Panc1 (cell line): ENCODE results near the gene ASPSCR1. TPM values are rescaled to one million over a fixed set of nuclear protein-coding genes. Genes with fewer than 3 reads are reported as not detected.

ENCODE experiments used
- ATAC-seq: fragments of 200-7000 bp; cut with Tn5 transposase; 2 replicates; pipeline ENCODE4 v1.9.1; 2020; ENCODE audit warnings: mild to moderate bottlenecking, moderate library complexity
- BruUV-seq: library from RNA; stranded (reverse); fragments of 400-500 nt; replicated peaks from 2 replicates; lab custom pipeline; 2021; lab: Mats Ljungman, UMichigan
- CTCF ChIA-PET: fragments of 300-600 bp; sonication (Branson Sonifier 250); formaldehyde crosslinking; loops from one replicate; lab custom pipeline; 2022; ENCODE audit warnings: antibody characterized with exemption; lab: Charles Lee
- POLR2A ChIA-PET: fragments of 300-600 bp; sonication (Branson Sonifier 250); formaldehyde crosslinking; loops from one replicate; lab custom pipeline; 2022; ENCODE audit warnings: antibody characterized with exemption; lab: Charles Lee
- DNase-seq: peaks from one replicate; pipeline ENCODE4 v3.0.0-alpha.2; 2010; ENCODE audit warnings: low read depth, low spot score
- H3K27ac ChIP-seq: 2 replicates; pipeline ENCODE4 v1.5.1; 2011; ENCODE audit warnings: mild to moderate bottlenecking, low read length, inconsistent platforms
- H3K27me3 ChIP-seq: fragments of 200-500 bp; sonication (Bioruptor generic); 2 replicates; pipeline ENCODE4 v1.6.0; 2014; ENCODE audit warnings: low read length, inconsistent platforms; ENCODE audit not compliant: control insufficient read depth, insufficient read depth
- H3K36me3 ChIP-seq: fragments of 200-500 bp; sonication (Bioruptor generic); 2 replicates; pipeline ENCODE4 v1.5.1; 2014; ENCODE audit warnings: inconsistent platforms, mild to moderate bottlenecking, low read length, moderate library complexity; ENCODE audit not compliant: control insufficient read depth, insufficient read depth
- H3K4me1 ChIP-seq: 2 replicates; pipeline ENCODE4 v1.5.1; 2011; ENCODE audit warnings: inconsistent platforms, mild to moderate bottlenecking, low read length, moderate library complexity; ENCODE audit not compliant: control insufficient read depth, insufficient read depth
- H3K4me3 ChIP-seq, 2 experiments: 2 replicates each; pipeline ENCODE4 v1.5.1; 2011 to 2012; ENCODE audit warnings: low read depth in 2 of 2, low read length in 2 of 2, mild to moderate bottlenecking in 2 of 2, inconsistent platforms in 1 of 2, moderate library complexity in 1 of 2
- H3K9me3 ChIP-seq: fragments of 200-500 bp; sonication (Bioruptor generic); 2 replicates; pipeline ENCODE4 v1.5.1; 2014; ENCODE audit warnings: low read depth, mild to moderate bottlenecking, inconsistent platforms, low read length, moderate library complexity; ENCODE audit not compliant: control insufficient read depth, insufficient read depth
- POLR2AphosphoS5 ChIP-seq: IDR thresholded peaks from 2 replicates; pipeline ENCODE4 v1.6.1; 2012; ENCODE audit warnings: mild to moderate bottlenecking, low read depth, low read length, moderate library complexity
- SIN3A ChIP-seq: IDR thresholded peaks from 2 replicates; pipeline ENCODE4 v1.6.1; 2012; ENCODE audit warnings: low read depth, mild to moderate bottlenecking, low read length, moderate library complexity, borderline replicate concordance; ENCODE audit not compliant: insufficient read depth
- TCF7L2 ChIP-seq: IDR thresholded peaks from 2 replicates; pipeline ENCODE4 v1.6.1; 2011; ENCODE audit warnings: mild to moderate bottlenecking, low read depth, low read length, inconsistent platforms
- in situ Hi-C: cut with HindIII; loops from 2 replicates; pipeline ENCODE4 v1.10.0; 2016; ENCODE audit warnings: low sequenced_read_pairs, low pct_unique_long_range_greater_than_20kb
- intact Hi-C: fragments of 100-400 bp; cut with micrococcal nuclease; formaldehyde crosslinking; loops from one replicate; pipeline ENCODE4 v1.10.0; 2022; ENCODE audit not compliant: unreplicated experiment
- total RNA-seq: library from RNA; stranded (reverse); gene quantifications from one replicate; pipeline ENCODE4 v1.2.1, GENCODE V29; 2021; ENCODE audit not compliant: unreplicated experiment
- TF ChIP-seq, protein P1 (sequence below), 2 experiments: IDR thresholded peaks; 2 replicates each; pipeline ENCODE4 v1.6.1; 2011 to 2012; ENCODE audit warnings: low read depth in 2 of 2, control low read depth in 1 of 2, low read length in 1 of 2, mild to moderate bottlenecking in 1 of 2, moderate library complexity in 1 of 2; ENCODE audit not compliant: insufficient read depth in 1 of 2
- TF ChIP-seq, protein P2 (sequence below): fragments of 450-650 bp; IDR thresholded peaks from 2 replicates; pipeline ENCODE4 v1.5.1; 2017; ENCODE audit warnings: mild to moderate bottlenecking

Gene ASPSCR1
- total RNA-seq, 1 experiment from 2014 or later, result 64.7 TPM

DNA sequence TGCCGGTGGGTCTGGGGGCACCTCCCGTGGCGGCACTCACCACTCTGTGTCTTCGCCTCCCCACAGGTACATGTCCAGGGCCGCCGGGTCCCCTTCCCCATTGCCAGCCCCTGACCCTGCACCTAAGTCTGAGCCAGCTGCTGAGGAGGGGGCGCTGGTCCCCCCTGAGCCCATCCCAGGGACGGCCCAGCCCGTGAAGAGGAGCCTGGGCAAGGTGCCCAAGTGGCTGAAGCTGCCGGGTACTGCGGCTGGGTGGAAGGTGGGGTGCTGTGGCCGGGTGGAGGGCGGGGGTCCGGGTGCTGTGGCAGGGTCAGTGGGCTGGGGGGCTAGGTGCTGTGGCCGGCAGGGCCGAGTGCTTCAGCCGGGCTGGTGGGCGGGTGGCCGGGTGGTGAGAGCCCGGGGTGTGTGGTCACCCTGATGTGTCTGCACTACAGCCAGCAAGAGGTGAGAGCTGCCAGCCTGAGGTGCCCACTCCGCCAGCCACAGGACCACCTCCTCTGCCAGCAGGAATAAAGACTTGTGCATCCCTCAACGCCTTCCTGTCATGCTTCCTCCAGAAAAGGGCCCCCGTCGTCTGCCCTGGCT, 39.5 kb downstream of the ASPSCR1 start:
- Histone ChIP-seq H3K4me1 (peaks cover 36% of the 10 kb centered on the region), H3K27me3 (no peaks in the 10 kb centered on the region), H3K9me3 (no peaks in the 10 kb centered on the region), H3K4me3 (no peak overlapping the region), H3K27ac (no peak overlapping the region), H3K36me3 (no peaks in the 10 kb centered on the region; the same call in 1 of the 2 replicates)
- CTCF ChIA-PET, result no interaction called here
- POLR2A ChIA-PET, result no interaction called here
- TF ChIP-seq TCF7L2 (no peak), SIN3A (no peak), POLR2AphosphoS5 (no peak)
- TF ChIP-seq, protein P1, sequence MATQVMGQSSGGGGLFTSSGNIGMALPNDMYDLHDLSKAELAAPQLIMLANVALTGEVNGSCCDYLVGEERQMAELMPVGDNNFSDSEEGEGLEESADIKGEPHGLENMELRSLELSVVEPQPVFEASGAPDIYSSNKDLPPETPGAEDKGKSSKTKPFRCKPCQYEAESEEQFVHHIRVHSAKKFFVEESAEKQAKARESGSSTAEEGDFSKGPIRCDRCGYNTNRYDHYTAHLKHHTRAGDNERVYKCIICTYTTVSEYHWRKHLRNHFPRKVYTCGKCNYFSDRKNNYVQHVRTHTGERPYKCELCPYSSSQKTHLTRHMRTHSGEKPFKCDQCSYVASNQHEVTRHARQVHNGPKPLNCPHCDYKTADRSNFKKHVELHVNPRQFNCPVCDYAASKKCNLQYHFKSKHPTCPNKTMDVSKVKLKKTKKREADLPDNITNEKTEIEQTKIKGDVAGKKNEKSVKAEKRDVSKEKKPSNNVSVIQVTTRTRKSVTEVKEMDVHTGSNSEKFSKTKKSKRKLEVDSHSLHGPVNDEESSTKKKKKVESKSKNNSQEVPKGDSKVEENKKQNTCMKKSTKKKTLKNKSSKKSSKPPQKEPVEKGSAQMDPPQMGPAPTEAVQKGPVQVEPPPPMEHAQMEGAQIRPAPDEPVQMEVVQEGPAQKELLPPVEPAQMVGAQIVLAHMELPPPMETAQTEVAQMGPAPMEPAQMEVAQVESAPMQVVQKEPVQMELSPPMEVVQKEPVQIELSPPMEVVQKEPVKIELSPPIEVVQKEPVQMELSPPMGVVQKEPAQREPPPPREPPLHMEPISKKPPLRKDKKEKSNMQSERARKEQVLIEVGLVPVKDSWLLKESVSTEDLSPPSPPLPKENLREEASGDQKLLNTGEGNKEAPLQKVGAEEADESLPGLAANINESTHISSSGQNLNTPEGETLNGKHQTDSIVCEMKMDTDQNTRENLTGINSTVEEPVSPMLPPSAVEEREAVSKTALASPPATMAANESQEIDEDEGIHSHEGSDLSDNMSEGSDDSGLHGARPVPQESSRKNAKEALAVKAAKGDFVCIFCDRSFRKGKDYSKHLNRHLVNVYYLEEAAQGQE (IDR thresholded peaks at IDR 0.05; ENCODE audit: insufficient read depth in 1 of 2, low read depth in 2 of 2, low read length in 1 of 2), result no peak
- TF ChIP-seq, protein P2, sequence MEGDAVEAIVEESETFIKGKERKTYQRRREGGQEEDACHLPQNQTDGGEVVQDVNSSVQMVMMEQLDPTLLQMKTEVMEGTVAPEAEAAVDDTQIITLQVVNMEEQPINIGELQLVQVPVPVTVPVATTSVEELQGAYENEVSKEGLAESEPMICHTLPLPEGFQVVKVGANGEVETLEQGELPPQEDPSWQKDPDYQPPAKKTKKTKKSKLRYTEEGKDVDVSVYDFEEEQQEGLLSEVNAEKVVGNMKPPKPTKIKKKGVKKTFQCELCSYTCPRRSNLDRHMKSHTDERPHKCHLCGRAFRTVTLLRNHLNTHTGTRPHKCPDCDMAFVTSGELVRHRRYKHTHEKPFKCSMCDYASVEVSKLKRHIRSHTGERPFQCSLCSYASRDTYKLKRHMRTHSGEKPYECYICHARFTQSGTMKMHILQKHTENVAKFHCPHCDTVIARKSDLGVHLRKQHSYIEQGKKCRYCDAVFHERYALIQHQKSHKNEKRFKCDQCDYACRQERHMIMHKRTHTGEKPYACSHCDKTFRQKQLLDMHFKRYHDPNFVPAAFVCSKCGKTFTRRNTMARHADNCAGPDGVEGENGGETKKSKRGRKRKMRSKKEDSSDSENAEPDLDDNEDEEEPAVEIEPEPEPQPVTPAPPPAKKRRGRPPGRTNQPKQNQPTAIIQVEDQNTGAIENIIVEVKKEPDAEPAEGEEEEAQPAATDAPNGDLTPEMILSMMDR, result no peak
- ATAC-seq (no peak), DNase-seq (no peak)
- no TSS peak for BruUV-seq
- intact Hi-C loops, result no loop called here
- in situ Hi-C loops, result no loop called here

DNA sequence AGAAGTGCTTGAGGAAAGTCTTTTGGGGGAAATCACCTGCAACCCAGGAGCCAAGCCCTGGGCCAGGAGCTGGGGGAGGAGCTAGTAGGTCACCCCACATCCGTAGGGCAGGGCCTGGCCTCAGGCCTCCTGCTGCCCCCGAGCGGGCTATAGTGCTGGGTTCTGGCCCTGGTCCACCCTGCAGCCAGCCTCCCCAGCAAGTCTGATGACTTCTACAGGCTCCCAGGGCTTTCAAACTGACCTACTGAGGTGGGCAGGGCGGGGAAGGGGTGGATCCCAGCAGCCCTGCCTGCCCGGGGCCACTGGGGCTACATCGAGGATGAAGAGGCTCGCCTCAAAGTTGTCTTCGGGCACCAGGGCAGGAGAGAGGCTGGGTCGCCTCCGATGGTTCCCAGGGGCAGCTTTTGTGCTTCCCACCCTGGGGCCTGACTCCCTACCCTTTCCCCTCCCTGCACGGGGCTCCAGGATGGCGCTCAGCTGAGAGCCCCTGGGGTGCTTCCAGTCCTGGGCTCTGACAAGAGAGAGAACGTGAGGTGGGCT, 40.3 kb downstream of the ASPSCR1 start:
- POLR2A ChIA-PET, result no interaction called here

More for the DNA sequence above, 40.3 kb downstream of the ASPSCR1 start:
- Histone ChIP-seq H3K9me3 (no peaks in the 10 kb centered on the region), H3K4me1 (peaks cover 34% of the 10 kb centered on the region), H3K36me3 (no peaks in the 10 kb centered on the region; the same call in 1 of the 2 replicates), H3K27ac (no peak overlapping the region), H3K27me3 (no peaks in the 10 kb centered on the region), H3K4me3 (no peak overlapping the region)
- in situ Hi-C loops, result no loop called here
- CTCF ChIA-PET, result no interaction called here
- no peak for DNase-seq
- intact Hi-C loops, result no loop called here
- no peak for TF ChIP-seq SIN3A
- TF ChIP-seq, protein P1 (IDR thresholded peaks at IDR 0.05; ENCODE audit: insufficient read depth in 1 of 2, low read depth in 2 of 2, low read length in 1 of 2), result no peak
- no peak for TF ChIP-seq TCF7L2
- no TSS peak for BruUV-seq
- ATAC-seq, result no peak
